Glomerular endothelial cell (primary cell): Measurements from ENCODE around the gene KCNK4. TPM values are rescaled to one million over a fixed set of nuclear protein-coding genes. Genes with fewer than 3 reads are reported as not detected.

Source experiments
- DNase-seq: peaks from one replicate; pipeline ENCODE4 v3.0.0-alpha.2; 2011; ENCODE audit warnings: low read depth, low spot score; ENCODE audit errors: extremely low read depth
- total RNA-seq: library from RNA; depleted of rRNA; stranded (reverse); fragments of >200 nt; gene quantifications from 2 replicates; pipeline ENCODE4 v1.2.3, GENCODE V29; 2015

KCNK4 gene
- total RNA-seq, 1 donor from 2014 or later, result not detected

GRCh38 chr11:64253043-64253442 is 38.1 kb upstream of the KCNK4 start:
- no peak for DNase-seq

- DNase-seq, result no peak
These were observed 37.6 kb upstream of the KCNK4 start for GRCh38 chr11:64253481-64253880.

DNA sequence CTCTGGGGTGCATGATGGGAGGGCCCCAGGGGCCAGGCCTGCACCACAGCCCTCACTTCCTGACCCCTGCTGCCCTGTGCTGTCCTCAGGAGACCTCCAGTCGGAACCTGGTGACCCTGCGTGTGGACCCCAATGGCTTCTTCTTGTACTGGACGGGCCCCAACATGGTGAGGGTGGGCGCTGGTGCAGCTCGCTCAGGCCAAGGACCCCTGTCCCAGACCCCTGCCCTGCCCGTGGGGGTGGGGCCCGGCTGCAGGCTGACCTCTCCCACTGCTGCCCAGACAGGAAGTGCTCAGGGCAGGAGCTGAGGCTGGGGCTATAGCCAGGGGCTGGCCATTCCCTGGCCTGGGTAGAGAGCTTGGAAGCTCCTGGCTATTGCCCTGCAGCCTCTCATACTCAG is 36.8 kb upstream of the KCNK4 start:
- DNase-seq, result no peak

- DNase-seq, result no peak
These were observed 35.7 kb upstream of the KCNK4 start for GRCh38 chr11:64255135-64256128.

DNA sequence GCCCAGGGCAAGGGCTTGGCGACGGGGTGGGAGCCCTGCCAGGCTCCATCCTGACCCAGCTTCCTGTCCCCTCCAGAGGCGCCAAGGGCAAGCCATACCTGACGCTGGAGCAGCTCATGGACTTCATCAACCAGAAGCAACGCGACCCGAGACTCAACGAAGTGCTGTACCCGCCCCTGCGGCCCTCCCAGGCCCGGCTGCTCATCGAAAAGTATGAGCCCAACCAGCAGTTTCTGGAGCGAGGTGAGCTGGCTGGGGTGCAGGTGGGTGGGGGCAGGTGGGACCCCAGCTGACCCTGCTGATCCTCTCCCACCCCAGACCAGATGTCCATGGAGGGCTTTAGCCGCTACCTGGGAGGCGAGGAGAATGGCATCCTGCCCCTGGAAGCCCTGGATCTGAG is 34.8 kb upstream of the KCNK4 start:
- no peak for DNase-seq

GRCh38 chr11:64258356-64258755 is 32.7 kb upstream of the KCNK4 start:
- DNase-seq, result no peak

GRCh38 chr11:64258946-64259532 is 32.1 kb upstream of the KCNK4 start:
- no peak for DNase-seq

DNA sequence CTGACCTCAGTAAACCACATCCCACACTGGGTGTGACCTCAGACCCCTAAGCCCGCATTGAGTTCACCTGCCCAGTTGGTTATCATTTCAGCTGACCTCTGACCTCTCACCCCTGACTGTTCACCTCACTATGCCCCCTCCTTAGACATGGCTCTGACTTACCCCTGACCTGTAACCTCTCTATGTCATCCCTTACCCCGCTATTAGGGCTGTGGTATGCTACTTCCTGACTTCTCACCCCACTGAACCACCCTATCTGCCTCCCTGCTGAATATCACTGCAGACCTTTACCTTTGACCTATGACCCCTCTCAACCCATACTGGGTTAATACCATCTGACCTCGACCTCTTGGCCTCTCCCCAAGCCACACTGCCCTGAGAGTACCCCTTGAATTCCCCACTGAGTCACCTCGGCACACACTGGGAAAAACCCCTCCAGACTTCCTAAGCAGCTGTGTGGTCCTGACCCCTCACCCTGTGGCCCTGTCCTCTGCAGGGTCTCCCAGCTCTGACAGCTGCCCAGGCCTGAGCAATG is 31.5 kb upstream of the KCNK4 start:
- no peak for DNase-seq

GRCh38 chr11:64260147-64260708 is 30.9 kb upstream of the KCNK4 start:
- DNase-seq, result no peak

DNA sequence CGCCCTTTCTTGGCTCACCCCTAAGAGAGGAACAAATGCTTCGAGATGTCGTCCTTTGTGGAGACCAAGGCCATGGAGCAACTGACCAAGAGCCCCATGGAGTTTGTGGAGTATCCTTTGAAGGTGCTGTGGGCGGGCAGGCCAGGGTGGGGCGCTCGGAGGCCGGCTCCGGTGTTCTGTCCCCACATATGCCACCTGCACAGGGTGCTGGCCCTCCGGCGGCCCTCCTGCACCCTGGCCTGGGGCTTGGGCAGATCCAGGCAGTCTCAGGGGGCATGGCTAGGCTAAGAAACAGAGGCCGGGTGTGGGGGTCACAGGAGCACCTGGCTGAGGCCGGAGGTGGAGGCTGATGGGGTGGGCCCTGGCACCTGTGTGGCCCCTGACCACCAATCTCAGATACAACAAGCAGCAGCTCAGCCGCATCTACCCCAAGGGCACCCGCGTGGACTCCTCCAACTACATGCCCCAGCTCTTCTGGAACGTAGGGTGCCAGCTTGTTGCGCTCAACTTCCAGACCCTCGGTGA is 29.5 kb upstream of the KCNK4 start:
- no peak for DNase-seq

DNA sequence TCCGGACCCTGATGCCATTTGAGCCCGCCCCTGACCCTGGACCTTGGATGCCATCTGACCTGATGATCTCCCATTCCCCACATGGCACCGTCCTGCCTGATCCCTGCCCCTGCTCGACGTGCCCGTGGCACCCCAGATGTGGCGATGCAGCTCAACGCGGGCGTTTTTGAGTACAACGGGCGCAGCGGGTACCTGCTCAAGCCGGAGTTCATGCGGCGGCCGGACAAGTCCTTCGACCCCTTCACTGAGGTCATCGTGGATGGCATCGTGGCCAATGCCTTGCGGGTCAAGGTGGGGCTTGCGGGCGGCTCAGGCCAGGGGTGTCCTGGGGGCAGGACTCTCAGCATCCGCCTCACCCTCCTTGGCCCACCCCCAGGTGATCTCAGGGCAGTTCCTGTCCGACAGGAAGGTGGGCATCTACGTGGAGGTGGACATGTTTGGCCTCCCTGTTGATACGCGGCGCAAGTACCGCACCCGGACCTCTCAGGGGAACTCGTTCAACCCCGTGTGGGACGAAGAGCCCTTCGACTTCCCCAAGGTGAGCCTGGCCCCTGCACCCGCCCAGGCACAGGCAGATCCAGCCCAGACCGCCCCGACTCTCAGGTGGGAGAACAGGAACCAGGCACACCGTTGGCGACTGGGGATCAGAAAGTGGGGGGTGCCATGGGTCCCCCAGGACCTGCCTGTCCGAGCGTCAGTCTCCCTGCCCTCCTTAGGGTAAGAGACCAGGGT is 28.7 kb upstream of the KCNK4 start:
- DNase-seq, result no peak

GRCh38 chr11:64263021-64263946 is 27.8 kb upstream of the KCNK4 start:
- no peak for DNase-seq

GRCh38 chr11:64263947-64264317 is 27.2 kb upstream of the KCNK4 start:
- DNase-seq, result no peak

GRCh38 chr11:64264371-64264852 is 26.7 kb upstream of the KCNK4 start:
- no peak for DNase-seq

- DNase-seq, result no peak
These were observed 25.6 kb upstream of the KCNK4 start for GRCh38 chr11:64265176-64266160.

GRCh38 chr11:64266339-64266738 is 24.8 kb upstream of the KCNK4 start:
- DNase-seq, result no peak

GRCh38 chr11:64267207-64267945 is 23.7 kb upstream of the KCNK4 start:
- no peak for DNase-seq
